Measurements from ENCODE around the gene AMOTL1.

Gene AMOTL1

GRCh38 chr11:94732617-94733281, 35.4 kb upstream of the AMOTL1 start:
- Histone ChIP-seq H3K4me1 (peaks cover 48% of the 10 kb centered on the region), H3K9me3 (no peaks in the 10 kb centered on the region), H3K4me3 (ENCODE audit: low read depth, low read length) (no peak overlapping the region), H3K27me3 (no peaks in the 10 kb centered on the region), H3K36me3 (no peaks in the 10 kb centered on the region)
- no peak for TF ChIP-seq CTCF (IDR thresholded peaks at IDR 0.05; ENCODE audit: low read depth, low read length)
- DNase-seq: peak; percentile 34

- Histone ChIP-seq H3K27me3 (no peaks in the 10 kb centered on the region), H3K4me1 (peaks cover 40% of the 10 kb centered on the region), H3K36me3 (no peaks in the 10 kb centered on the region), H3K4me3 (ENCODE audit: low read depth, low read length) (no peak overlapping the region), H3K9me3 (no peaks in the 10 kb centered on the region)
- DNase-seq: peak; percentile 59
- TF ChIP-seq CTCF (IDR thresholded peaks at IDR 0.05; ENCODE audit: low read depth, low read length): no peak
These were observed 33.4 kb upstream of the AMOTL1 start for GRCh38 chr11:94734563-94735275.

- Histone ChIP-seq H3K36me3 (no peaks in the 10 kb centered on the region), H3K4me1 (peaks cover 35% of the 10 kb centered on the region), H3K27me3 (no peaks in the 10 kb centered on the region), H3K4me3 (ENCODE audit: low read depth, low read length) (no peak overlapping the region), H3K9me3 (no peaks in the 10 kb centered on the region)
- DNase-seq: no peak
- no peak for TF ChIP-seq CTCF (IDR thresholded peaks at IDR 0.05; ENCODE audit: low read depth, low read length)
These were observed 32.2 kb upstream of the AMOTL1 start for GRCh38 chr11:94735907-94736306.

- no peak for DNase-seq
- Histone ChIP-seq H3K4me1 (peaks cover 25% of the 10 kb centered on the region), H3K4me3 (ENCODE audit: low read depth, low read length) (no peak overlapping the region)
These were observed 31.0 kb upstream of the AMOTL1 start for GRCh38 chr11:94737171-94737611.

GRCh38 chr11:94738746-94739145, 29.4 kb upstream of the AMOTL1 start:
- Histone ChIP-seq H3K9me3 (no peaks in the 10 kb centered on the region), H3K36me3 (no peaks in the 10 kb centered on the region), H3K4me3 (ENCODE audit: low read depth, low read length) (no peak overlapping the region), H3K27me3 (no peaks in the 10 kb centered on the region), H3K4me1 (peaks cover 18% of the 10 kb centered on the region)
- TF ChIP-seq CTCF (IDR thresholded peaks at IDR 0.05; ENCODE audit: low read depth, low read length): no peak
- DNase-seq: no peak

More at GRCh38 chr11:94737171-94737611, 31.0 kb upstream of the AMOTL1 start:
- no peaks in the 10 kb centered on the region for H3K9me3 ChIP-seq
- no peaks in the 10 kb centered on the region for H3K36me3 ChIP-seq
- no peak for TF ChIP-seq CTCF (IDR thresholded peaks at IDR 0.05; ENCODE audit: low read depth, low read length)
- H3K27me3 ChIP-seq: no peaks in the 10 kb centered on the region

- no peak for TF ChIP-seq CTCF (IDR thresholded peaks at IDR 0.05; ENCODE audit: low read depth, low read length)
- peaks cover 13% of the 10 kb centered on the region for H3K4me1 ChIP-seq
- DNase-seq: no peak
These were observed 28.8 kb upstream of the AMOTL1 start for GRCh38 chr11:94739331-94739730.

More at GRCh38 chr11:94739331-94739730, 28.8 kb upstream of the AMOTL1 start:
- Histone ChIP-seq H3K36me3 (no peaks in the 10 kb centered on the region), H3K9me3 (no peaks in the 10 kb centered on the region), H3K27me3 (no peaks in the 10 kb centered on the region), H3K4me3 (ENCODE audit: low read depth, low read length) (no peak overlapping the region)
